ENCODE results near the gene C13orf46. TPM values are rescaled to one million over a fixed set of nuclear protein-coding genes. Genes with fewer than 3 reads are reported as not detected.

Gene C13orf46
- total RNA-seq, 1 experiment from 2014 or later = not detected

DNA sequence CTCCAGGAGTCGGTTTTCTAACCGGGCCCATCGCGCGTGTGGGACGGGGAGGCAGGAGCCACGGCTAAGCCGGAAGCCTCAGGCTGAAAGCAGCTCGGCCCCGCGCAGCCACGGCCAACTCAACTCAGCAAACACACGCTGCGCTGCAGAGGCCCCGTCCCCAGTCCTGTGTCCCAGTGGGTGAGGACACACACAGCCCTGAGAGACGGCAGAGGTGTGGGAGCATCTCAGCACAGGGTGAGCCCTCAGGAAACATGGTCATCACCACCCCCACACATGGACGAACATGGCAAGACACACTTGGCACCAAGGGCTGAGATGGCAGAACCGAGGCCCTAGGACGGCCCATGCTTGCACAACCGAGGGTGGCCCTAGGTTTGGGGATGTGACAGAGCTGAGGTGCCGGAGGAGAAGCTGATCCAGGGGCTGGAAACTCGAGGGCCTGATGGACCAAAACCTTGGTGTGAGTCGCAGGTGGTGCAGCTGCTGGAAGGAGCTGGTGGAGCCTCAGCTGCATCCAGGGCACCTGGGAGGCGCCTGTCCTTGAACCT, 29.0 kb upstream of the C13orf46 start:
- Histone ChIP-seq H3K9me3 (replicated peaks) (no peaks in the 10 kb centered on the region), H3K27me3 (replicated peaks) (no peaks in the 10 kb centered on the region), H3K4me1 (replicated peaks) (peaks cover 15% of the 10 kb centered on the region), H3K4me3 (no peak overlapping the region), H3K36me3 (peaks cover 24% of the 10 kb centered on the region), H3K27ac (no peak overlapping the region)
- no peak for DNase-seq (ENCODE audit: low read depth in 1 of 2, low spot score in 2 of 2)

GRCh38 chr13:114002009-114002544, 28.2 kb upstream of the C13orf46 start:
- Histone ChIP-seq H3K9me3 (replicated peaks) (no peaks in the 10 kb centered on the region), H3K27ac (no peak overlapping the region), H3K27me3 (replicated peaks) (no peaks in the 10 kb centered on the region), H3K4me1 (replicated peaks) (peaks cover 15% of the 10 kb centered on the region), H3K36me3 (peaks cover 26% of the 10 kb centered on the region), H3K4me3 (no peak overlapping the region)
- DNase-seq (ENCODE audit: low read depth in 1 of 2, low spot score in 2 of 2) = no peak

- no peak overlapping the region for H3K4me3 ChIP-seq
- H3K9me3 ChIP-seq (replicated peaks) = no peaks in the 10 kb centered on the region
- H3K27ac ChIP-seq = no peak overlapping the region
- DNase-seq (ENCODE audit: low read depth in 1 of 2, low spot score in 2 of 2) = no peak
- no peaks in the 10 kb centered on the region for H3K27me3 ChIP-seq (replicated peaks)
- H3K36me3 ChIP-seq = peaks cover 32% of the 10 kb centered on the region
- H3K4me1 ChIP-seq (replicated peaks) = peaks cover 15% of the 10 kb centered on the region
Measured at GRCh38 chr13:114001331-114002008, 27.6 kb upstream of the C13orf46 start.

DNA sequence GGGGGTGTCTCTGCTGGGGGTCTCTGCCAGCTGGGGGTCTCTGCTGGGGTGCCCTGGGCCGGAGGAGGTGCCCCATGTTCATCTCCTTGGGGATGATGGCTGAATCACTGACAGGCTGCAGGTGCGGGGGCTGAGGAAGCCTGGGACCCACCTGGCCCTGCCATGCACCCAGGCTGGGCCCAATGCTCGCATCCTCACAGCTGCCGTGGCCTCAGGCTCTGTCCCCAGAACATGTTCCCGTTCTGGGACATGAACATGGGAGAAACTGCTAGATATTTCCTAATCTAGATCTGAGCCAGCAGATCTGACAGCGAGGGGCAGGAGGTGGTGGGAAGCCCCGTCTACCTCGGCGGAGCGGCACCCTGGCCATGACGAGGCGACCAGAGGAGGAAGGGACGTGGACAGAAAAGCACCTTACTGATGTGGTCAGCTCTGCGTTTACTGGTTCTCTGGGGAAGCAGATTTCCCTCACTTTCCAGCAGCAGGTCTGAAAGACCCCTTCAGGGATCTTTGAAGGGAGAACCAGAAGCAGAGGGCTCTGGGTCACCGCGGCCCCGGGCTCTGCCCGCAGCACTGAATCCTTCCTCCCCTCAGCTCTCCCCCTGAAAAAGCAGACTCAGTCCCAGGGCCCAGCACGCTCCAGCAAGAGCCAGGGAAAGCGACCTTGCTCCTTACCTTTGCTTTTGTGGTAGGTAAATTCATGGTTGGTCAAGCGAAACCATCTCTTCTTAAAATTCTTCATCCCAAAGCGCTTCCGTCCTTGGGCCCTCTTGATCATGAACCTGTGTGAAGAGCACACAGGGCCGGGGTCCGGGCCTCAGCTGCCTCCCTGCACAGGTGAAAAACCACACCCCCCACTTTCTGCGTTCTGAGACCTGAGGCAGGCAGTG, 26.5 kb upstream of the C13orf46 start:
- H3K4me1 ChIP-seq (replicated peaks) = peaks cover 15% of the 10 kb centered on the region
- H3K27ac ChIP-seq = no peak overlapping the region
- H3K27me3 ChIP-seq (replicated peaks) = no peaks in the 10 kb centered on the region
- H3K9me3 ChIP-seq (replicated peaks) = no peaks in the 10 kb centered on the region
- H3K4me3 ChIP-seq = no peak overlapping the region
- H3K36me3 ChIP-seq = peaks cover 37% of the 10 kb centered on the region
- DNase-seq (ENCODE audit: low read depth in 1 of 2, low spot score in 2 of 2) = no peak

GRCh38 chr13:113999618-113999910, 25.7 kb upstream of the C13orf46 start:
- DNase-seq (ENCODE audit: low read depth in 1 of 2, low spot score in 2 of 2) = no peak
- Histone ChIP-seq H3K4me3 (no peak overlapping the region), H3K4me1 (replicated peaks) (peaks cover 7% of the 10 kb centered on the region), H3K9me3 (replicated peaks) (no peaks in the 10 kb centered on the region), H3K36me3 (peaks cover 37% of the 10 kb centered on the region), H3K27ac (no peak overlapping the region), H3K27me3 (replicated peaks) (no peaks in the 10 kb centered on the region)

DNA sequence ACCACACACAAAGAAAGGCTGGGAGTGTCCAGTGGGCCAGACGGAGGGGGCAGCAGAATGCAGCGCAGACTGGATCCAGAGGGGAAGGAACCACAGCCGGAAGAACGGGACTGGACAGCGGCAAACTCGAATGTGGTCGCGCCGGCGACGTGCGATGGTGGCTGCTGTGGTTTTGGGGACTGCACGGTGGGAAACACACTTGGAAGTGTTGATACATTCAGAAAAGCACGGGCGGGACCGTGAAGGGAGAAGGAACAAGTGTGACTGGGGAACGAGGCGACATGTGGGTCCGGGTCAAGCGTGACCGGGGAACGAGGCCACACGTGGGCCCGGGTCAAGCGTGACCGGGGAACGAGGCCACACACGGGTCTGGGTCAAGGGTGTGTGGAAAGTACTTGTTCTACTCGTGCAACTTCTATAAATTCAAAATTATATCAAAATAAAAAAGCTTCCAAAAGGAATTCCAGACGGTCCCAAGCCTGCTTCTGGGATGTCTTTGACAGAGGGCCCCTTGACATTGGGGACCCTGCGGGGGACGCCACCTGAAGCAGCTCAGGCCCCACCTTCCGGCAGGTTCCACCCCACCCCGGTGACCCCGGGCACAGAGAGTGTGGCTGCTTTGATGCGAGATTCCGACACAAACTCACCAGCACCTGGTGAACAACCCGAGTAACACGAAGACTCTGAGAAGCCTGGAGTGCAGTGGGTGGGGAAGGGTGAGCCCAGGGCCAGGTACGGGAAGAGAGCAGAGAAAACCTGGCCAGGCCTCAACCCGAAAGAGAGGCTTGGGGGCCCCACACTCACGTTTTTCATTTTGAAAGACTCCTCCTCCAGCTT, 25.1 kb upstream of the C13orf46 start:
- H3K36me3 ChIP-seq = peaks cover 37% of the 10 kb centered on the region
- H3K27ac ChIP-seq = no peak overlapping the region
- no peak for DNase-seq (ENCODE audit: low read depth in 1 of 2, low spot score in 2 of 2)

DNA sequence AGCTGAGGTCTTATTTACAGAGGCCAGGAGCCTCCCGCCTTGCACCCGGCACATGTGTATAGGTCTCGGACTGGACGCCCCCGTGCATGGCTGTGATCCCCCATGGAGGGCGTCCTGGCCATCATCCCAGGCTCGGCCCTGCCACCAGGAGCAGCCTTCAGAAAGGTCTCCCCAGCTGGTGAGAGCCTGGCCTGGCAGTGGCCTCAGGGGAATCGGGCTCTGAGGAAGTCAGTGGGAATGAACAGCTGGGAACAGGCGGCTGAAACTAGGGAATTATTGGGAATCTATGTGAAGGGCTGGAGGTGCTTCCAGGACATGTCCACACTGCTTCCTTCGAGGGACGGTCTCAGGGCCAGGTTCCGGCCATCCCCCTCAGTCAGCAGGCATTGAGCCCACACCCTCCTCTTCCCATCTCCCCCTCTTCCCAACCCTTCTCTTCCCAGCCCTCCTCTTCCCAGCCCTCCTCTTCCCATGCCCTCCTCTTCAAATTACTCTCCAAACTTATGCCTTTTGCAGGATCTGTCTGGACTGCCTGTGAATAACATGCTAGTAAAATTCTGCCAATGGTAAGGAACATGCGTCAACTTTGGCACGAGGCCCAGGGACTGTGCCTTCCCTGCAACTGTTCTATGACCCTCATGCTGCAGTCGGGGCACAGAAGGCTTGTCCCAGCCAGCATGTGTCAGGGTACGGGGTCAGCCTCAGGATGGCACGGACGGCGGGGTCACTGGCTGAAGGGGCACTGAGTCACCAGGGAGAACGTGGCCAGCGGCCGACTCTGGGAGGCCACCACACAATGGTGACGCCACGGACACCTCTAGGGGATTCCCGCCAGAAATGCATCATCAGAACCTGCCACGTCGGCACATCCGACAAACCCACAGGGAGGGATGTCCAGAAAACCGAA, 24.2 kb upstream of the C13orf46 start:
- H3K4me1 ChIP-seq (replicated peaks) = peaks cover 7% of the 10 kb centered on the region
- no peak overlapping the region for H3K4me3 ChIP-seq
- peaks cover 36% of the 10 kb centered on the region for H3K36me3 ChIP-seq
- H3K27me3 ChIP-seq (replicated peaks) = no peaks in the 10 kb centered on the region
- no peaks in the 10 kb centered on the region for H3K9me3 ChIP-seq (replicated peaks)
- peak in 1 of 2 experiments; percentile 30 for DNase-seq (ENCODE audit: low read depth in 1 of 2, low spot score in 2 of 2)
- H3K27ac ChIP-seq = no peak overlapping the region

More for the DNA sequence above, 25.1 kb upstream of the C13orf46 start:
- no peaks in the 10 kb centered on the region for H3K27me3 ChIP-seq (replicated peaks)
- no peaks in the 10 kb centered on the region for H3K9me3 ChIP-seq (replicated peaks)
- H3K4me3 ChIP-seq = no peak overlapping the region
- H3K4me1 ChIP-seq (replicated peaks) = peaks cover 7% of the 10 kb centered on the region

DNA sequence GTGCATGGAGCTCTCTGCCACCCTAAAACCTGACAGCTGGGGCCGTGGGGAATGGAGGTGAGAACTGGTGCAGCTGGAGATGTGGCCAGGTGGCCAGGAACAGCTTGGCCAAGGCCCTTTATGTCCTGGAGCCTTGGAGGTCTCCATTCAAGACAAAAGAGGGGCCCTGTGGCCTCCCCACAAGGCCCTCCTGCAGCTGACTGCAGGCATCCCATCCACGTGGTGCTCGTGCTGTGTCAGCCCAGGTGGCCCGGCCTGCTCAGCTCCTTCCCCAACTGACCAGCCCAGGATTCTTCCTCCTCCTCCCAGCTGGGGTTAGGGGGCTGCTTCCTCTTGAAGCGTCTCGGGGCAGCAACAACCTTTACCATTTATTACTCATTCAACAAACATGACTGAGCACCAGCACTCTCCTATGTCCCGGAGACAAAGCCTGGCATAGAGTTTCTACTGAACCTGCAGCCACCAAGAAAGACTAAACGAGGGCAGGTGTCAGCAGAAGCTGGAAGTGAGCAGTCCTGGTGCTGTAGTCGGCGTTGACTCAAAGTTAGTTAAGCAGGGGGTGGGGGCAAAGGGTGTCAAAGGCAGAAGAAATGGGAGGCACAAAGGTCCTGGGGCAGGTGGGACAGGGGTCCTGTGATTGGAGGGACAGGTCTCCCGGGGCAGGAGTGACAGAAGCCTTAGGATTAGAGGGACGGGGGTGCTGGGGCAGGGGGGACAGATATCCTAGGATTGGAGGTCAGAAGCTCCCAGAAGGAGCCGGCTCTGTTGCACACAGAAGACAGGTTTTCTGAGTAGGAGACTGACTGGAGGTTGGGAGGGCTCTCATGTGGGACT, 23.3 kb upstream of the C13orf46 start:
- Histone ChIP-seq H3K9me3 (replicated peaks) (no peaks in the 10 kb centered on the region), H3K27ac (no peak overlapping the region), H3K27me3 (replicated peaks) (no peaks in the 10 kb centered on the region), H3K4me3 (no peak overlapping the region), H3K4me1 (replicated peaks) (peaks cover 7% of the 10 kb centered on the region), H3K36me3 (peaks cover 40% of the 10 kb centered on the region)
- no peak for DNase-seq (ENCODE audit: low read depth in 1 of 2, low spot score in 2 of 2)

GRCh38 chr13:113996081-113996911, 22.4 kb upstream of the C13orf46 start:
- Histone ChIP-seq H3K27me3 (replicated peaks) (no peaks in the 10 kb centered on the region), H3K36me3 (peaks cover 48% of the 10 kb centered on the region), H3K27ac (no peak overlapping the region), H3K4me1 (replicated peaks) (peaks cover 7% of the 10 kb centered on the region), H3K4me3 (no peak overlapping the region), H3K9me3 (replicated peaks) (no peaks in the 10 kb centered on the region)
- no peak for DNase-seq (ENCODE audit: low read depth in 1 of 2, low spot score in 2 of 2)

DNA sequence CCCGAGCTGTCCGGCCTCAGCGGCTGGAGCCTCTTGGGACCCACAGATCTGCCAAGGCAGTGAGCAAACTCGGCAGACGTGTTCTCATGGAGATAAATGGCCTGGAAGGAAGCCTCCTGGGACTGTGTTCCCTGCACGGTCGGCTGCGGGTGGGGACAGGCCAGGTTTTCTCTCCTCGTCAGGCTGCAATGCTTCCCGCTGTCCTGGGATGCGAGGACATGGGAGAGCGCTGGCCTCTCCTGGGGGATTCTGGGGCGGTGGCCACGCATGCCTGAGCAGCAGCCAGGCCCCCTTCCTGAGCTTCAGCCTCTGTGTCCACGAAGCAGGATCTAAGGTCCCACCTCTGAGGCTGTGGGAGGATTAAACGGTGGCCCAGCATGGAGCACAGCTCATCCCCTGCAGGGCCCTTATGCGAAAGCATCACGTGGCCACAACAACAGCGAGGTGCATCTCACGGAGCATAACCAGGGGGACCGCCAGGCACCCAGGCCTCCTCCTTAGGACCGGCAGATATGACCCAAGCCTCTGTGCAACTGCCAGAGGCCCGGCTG, 21.2 kb upstream of the C13orf46 start:
- H3K4me3 ChIP-seq = no peak overlapping the region
- no peaks in the 10 kb centered on the region for H3K27me3 ChIP-seq (replicated peaks)
- no peaks in the 10 kb centered on the region for H3K9me3 ChIP-seq (replicated peaks)
- no peak overlapping the region for H3K27ac ChIP-seq
- DNase-seq (ENCODE audit: low read depth in 1 of 2, low spot score in 2 of 2) = no peak
- peaks cover 7% of the 10 kb centered on the region for H3K4me1 ChIP-seq (replicated peaks)
- peaks cover 50% of the 10 kb centered on the region for H3K36me3 ChIP-seq

DNA sequence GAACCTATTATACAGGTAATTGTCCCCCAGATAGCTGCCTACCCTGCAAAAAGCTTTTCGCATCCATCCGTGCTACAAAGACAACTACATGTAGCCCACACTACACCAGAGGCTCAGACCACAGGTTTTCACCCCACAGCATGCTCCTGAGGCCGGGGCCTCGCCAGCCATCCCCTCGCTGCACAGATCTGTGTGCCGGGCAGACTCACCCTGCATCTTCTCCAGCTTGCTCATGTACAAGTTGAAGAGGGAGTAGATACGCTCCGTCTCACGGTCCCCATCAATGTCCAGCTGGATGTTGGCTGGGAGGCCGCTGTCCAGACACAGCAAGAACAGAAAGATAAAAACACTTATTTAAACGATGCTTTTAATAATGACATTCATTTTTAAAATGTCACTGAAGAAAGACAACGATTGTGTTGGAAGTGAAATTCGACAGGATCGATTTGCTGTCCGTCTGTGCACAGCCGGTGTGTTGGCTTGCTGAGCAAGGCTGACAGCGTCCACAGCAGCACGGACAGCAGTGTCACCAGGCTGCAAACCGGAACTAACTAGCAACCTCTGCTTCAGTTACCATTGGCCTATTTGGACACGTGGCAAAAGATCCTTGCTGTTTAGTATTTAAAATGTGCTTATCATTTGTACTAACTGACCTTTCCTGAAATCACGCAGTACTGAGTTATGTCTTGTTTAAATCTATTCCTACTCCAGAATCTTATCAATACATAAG, 18.6 kb upstream of the C13orf46 start:
- no peak overlapping the region for H3K27ac ChIP-seq
- no peak for DNase-seq (ENCODE audit: low read depth in 1 of 2, low spot score in 2 of 2)
- H3K27me3 ChIP-seq (replicated peaks) = no peaks in the 10 kb centered on the region
- H3K36me3 ChIP-seq = peaks cover 40% of the 10 kb centered on the region
- no peak overlapping the region for H3K4me3 ChIP-seq
- no peaks in the 10 kb centered on the region for H3K9me3 ChIP-seq (replicated peaks)
- H3K4me1 ChIP-seq (replicated peaks) = no peaks in the 10 kb centered on the region
